Measurements from ENCODE around the gene RAB30. TPM values are rescaled to one million over a fixed set of nuclear protein-coding genes. Genes with fewer than 3 reads are reported as not detected.

RAB30 gene
- total RNA-seq (2021) (6.2 to 7.5 TPM (median 6.7 TPM) in 3 replicates), Bru-seq, nascent RNA (percentile 70 among the genes with signal in this experiment)
- long read RNA-seq, experiment 1, full-length matches to known transcripts = 11 of 19 reads
- long read RNA-seq, experiment 1, partial matches to known transcripts = 0 of 19 reads
- long read RNA-seq, experiment 1, other reads (novel, unspliced or antisense) = 8 of 19 reads
- long read RNA-seq, experiment 2, partial matches to known transcripts = 0 of 4 reads
- long read RNA-seq, experiment 2, other reads (novel, unspliced or antisense) = 1 of 4 reads
- long read RNA-seq, experiment 3, transcript RAB30-205 (5 exons, 792 nt) = major isoform, 7 of 7 reads
- long read RNA-seq, experiment 3, partial matches to known transcripts = 0 of 7 reads
- long read RNA-seq, experiment 3, other reads (novel, unspliced or antisense) = 0 of 7 reads

GRCh38 chr11:83071567-83072349 lies at the start of gene RAB30:
Gene RAB30, minus strand, starts transcription at chr11:83071897. Its CDS starts 74,581 bp downstream, at chr11:82997316.
- DNase-seq (ENCODE audit: low spot score) (peak; percentile 95), ATAC-seq (peak; percentile 97)
- CTCF ChIA-PET = interaction anchor here (0.6 to 1.3 kb wide), 3 partner anchors 12 to 204 kb away, joined by 3 to 4 read pairs (median 3); no protein-coding TSS in a partner anchor
- Mint-ChIP-seq H3K4me3 (no peak within 1 kb of the TSS), H3K36me3 (peaks cover 21% of the 10 kb centered on the region), H3K27ac (no peak within 1 kb of the TSS), H3K4me1 (peaks cover 36% of the 10 kb centered on the region), H3K9me3 (no peaks in the 10 kb centered on the region), H3K27me3 (ENCODE audit: low read depth) (no peaks in the 10 kb centered on the region)
- POLR2A ChIA-PET = interaction anchor here (1.5 to 3.0 kb wide), 3 partner anchors 38 to 171 kb away, joined by 4 to 25 read pairs (median 21); partner anchors contain the start of genes DDIAS, PCF11 and PRCP
- TF ChIP-seq NFYB (CRISPR knock-in tag; conservative IDR thresholded peaks at IDR 0.05; ENCODE audit: low read depth) = no peak
- TF ChIP-seq SMAD3 (CRISPR knock-in tag; IDR thresholded peaks at IDR 0.05; ENCODE audit: borderline replicate concordance) = peak; percentile 75; the same call in 1 of the 2 replicates
- TF ChIP-seq, protein P1, sequence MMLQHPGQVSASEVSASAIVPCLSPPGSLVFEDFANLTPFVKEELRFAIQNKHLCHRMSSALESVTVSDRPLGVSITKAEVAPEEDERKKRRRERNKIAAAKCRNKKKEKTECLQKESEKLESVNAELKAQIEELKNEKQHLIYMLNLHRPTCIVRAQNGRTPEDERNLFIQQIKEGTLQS (CRISPR knock-in tag; conservative IDR thresholded peaks at IDR 0.05) = no peak
- no peak for TF ChIP-seq ELF4 (CRISPR knock-in tag; IDR thresholded peaks at IDR 0.05; ENCODE audit: low read depth)
- TF ChIP-seq HMGA2 (CRISPR knock-in tag; IDR thresholded peaks at IDR 0.05) = 0 out of 2 replicates have a peak, but pooled peaks have one; percentile 5
- TF ChIP-seq ATF1 (CRISPR knock-in tag; IDR thresholded peaks at IDR 0.05) = no peak
- TF ChIP-seq TEAD4 (CRISPR knock-in tag; IDR thresholded peaks at IDR 0.05) = no peak
- TF ChIP-seq ZNF671 (CRISPR knock-in tag; IDR thresholded peaks at IDR 0.05) = no peak
- peak; percentile 38; the same call in 1 of the 2 replicates for TF ChIP-seq ATF2 (CRISPR knock-in tag; IDR thresholded peaks at IDR 0.05; ENCODE audit: borderline replicate concordance, low read depth)
- TF ChIP-seq JUN (CRISPR knock-in tag; IDR thresholded peaks at IDR 0.05) = no peak
- TF ChIP-seq, protein P2, sequence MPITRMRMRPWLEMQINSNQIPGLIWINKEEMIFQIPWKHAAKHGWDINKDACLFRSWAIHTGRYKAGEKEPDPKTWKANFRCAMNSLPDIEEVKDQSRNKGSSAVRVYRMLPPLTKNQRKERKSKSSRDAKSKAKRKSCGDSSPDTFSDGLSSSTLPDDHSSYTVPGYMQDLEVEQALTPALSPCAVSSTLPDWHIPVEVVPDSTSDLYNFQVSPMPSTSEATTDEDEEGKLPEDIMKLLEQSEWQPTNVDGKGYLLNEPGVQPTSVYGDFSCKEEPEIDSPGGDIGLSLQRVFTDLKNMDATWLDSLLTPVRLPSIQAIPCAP (CRISPR knock-in tag; IDR thresholded peaks at IDR 0.05) = no peak; the same call in 1 of the 2 replicates
- TF ChIP-seq E2F5 (CRISPR knock-in tag; IDR thresholded peaks at IDR 0.05) = no peak
- TF ChIP-seq ZBTB21 (CRISPR knock-in tag; IDR thresholded peaks at IDR 0.05; ENCODE audit: borderline replicate concordance) = peak; percentile 84
- TF ChIP-seq ZNF416 (CRISPR knock-in tag; IDR thresholded peaks at IDR 0.05) = peak; percentile 24; the same call in 1 of the 2 replicates
- no peak for TF ChIP-seq NR3C1 (CRISPR knock-in tag; conservative IDR thresholded peaks at IDR 0.05; ENCODE audit: low read depth)
- peak; percentile 24; the same call in 1 of the 2 replicates for TF ChIP-seq TEAD1 (CRISPR knock-in tag; IDR thresholded peaks at IDR 0.05)
- TF ChIP-seq MAX (CRISPR knock-in tag; IDR thresholded peaks at IDR 0.05) = peak; percentile 68
- peak; percentile 52; the same call in 1 of the 2 replicates for TF ChIP-seq CREM (CRISPR knock-in tag; IDR thresholded peaks at IDR 0.05)
- no peak for TF ChIP-seq ZNF532 (CRISPR knock-in tag; IDR thresholded peaks at IDR 0.05; ENCODE audit: borderline replicate concordance)
- TF ChIP-seq ZNF317 (CRISPR knock-in tag; IDR thresholded peaks at IDR 0.05; ENCODE audit: borderline replicate concordance, low read depth) = no peak
- TF ChIP-seq, protein P3, sequence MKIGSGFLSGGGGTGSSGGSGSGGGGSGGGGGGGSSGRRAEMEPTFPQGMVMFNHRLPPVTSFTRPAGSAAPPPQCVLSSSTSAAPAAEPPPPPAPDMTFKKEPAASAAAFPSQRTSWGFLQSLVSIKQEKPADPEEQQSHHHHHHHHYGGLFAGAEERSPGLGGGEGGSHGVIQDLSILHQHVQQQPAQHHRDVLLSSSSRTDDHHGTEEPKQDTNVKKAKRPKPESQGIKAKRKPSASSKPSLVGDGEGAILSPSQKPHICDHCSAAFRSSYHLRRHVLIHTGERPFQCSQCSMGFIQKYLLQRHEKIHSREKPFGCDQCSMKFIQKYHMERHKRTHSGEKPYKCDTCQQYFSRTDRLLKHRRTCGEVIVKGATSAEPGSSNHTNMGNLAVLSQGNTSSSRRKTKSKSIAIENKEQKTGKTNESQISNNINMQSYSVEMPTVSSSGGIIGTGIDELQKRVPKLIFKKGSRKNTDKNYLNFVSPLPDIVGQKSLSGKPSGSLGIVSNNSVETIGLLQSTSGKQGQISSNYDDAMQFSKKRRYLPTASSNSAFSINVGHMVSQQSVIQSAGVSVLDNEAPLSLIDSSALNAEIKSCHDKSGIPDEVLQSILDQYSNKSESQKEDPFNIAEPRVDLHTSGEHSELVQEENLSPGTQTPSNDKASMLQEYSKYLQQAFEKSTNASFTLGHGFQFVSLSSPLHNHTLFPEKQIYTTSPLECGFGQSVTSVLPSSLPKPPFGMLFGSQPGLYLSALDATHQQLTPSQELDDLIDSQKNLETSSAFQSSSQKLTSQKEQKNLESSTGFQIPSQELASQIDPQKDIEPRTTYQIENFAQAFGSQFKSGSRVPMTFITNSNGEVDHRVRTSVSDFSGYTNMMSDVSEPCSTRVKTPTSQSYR (CRISPR knock-in tag; IDR thresholded peaks at IDR 0.05) = 0 out of 2 replicates have a peak, but pooled peaks have one; percentile 5

Data from WTC11 (cell line).